Ramos (cell line): ENCODE data around the gene TXNL4A.

Experiments
- in situ Hi-C: fragments of 300-500 bp; cut with MboI; formaldehyde crosslinking; loops from one replicate; pipeline ENCODE4 v1.14.3; 2022; ENCODE audit warnings: low sequenced_read_pairs; ENCODE audit not compliant: unreplicated experiment

The TXNL4A gene

GRCh38 chr18:79921984-79922965 lies 66.1 kb downstream of the TXNL4A start:
- in situ Hi-C loops: no loop called here
